ENCODE measurements around the gene WNT7A.
"Not testable (repeated sequence)": the region's sequence is repeated elsewhere in the genome, so short reads cannot be mapped to it uniquely, and the experiment has no call there.

The WNT7A gene
- total RNA-seq = 0.07 to 8.7 (median 1.5) reads per million in 9 experiments

- Mint-ChIP-seq H3K27ac (no peak within 1 kb of the TSS), H3K4me1 (ENCODE audit: low read depth in 2 of 2) (peaks cover 4 to 10% of the 10 kb centered on the region in 2 donors), H3K4me3 (peak within 1 kb of the TSS; percentile 73 to 79), H3K36me3 (ENCODE audit: insufficient read depth) (no peaks in the 10 kb centered on the region), H3K27me3 (peaks cover 64 to 85% of the 10 kb centered on the region in 2 donors), H3K9me3 (no peaks in the 10 kb centered on the region)
- ATAC-seq (replicated peaks) (peak; percentile 72), DNase-seq (peak in 2 of 3 experiments; percentile 35 to 47)
Measured at GRCh38 chr3:13879946-13880810, at the start of gene WNT7A. Gene WNT7A, minus strand, starts transcription at chr3:13880071. Its CDS starts 255 bp downstream, at chr3:13879816.

GRCh38 chr3:13928741-13929140, 48.9 kb upstream of the WNT7A start:
- H3K4me3 Mint-ChIP-seq; H3K4me1 Mint-ChIP-seq (ENCODE audit: low read depth in 2 of 2); H3K27ac Mint-ChIP-seq; H3K36me3 Mint-ChIP-seq (ENCODE audit: insufficient read depth); ATAC-seq (replicated peaks); DNase-seq: not testable (repeated sequence)
- H3K27me3 Mint-ChIP-seq = peaks cover 27 to 43% of the 10 kb centered on the region in 2 donors
- H3K9me3 Mint-ChIP-seq = peaks cover 14 to 24% of the 10 kb centered on the region in 2 donors

GRCh38 chr3:13927295-13927694, 47.4 kb upstream of the WNT7A start:
- DNase-seq (no peak), ATAC-seq (replicated peaks) (no peak)
- Mint-ChIP-seq H3K4me3 (no peak overlapping the region), H3K9me3 (peaks cover 10 to 27% of the 10 kb centered on the region in 2 donors), H3K36me3 (ENCODE audit: insufficient read depth) (peaks cover 3% of the 10 kb centered on the region), H3K4me1 (ENCODE audit: low read depth in 2 of 2) (no peaks in the 10 kb centered on the region), H3K27ac (no peak overlapping the region), H3K27me3 (peaks cover 28 to 35% of the 10 kb centered on the region in 2 donors)

GRCh38 chr3:13916375-13916774, 36.5 kb upstream of the WNT7A start:
- Mint-ChIP-seq H3K36me3 (ENCODE audit: insufficient read depth) (no peaks in the 10 kb centered on the region), H3K27me3 (peaks cover 12 to 21% of the 10 kb centered on the region in 2 donors), H3K4me3 (no peak overlapping the region), H3K9me3 (peaks cover 19 to 32% of the 10 kb centered on the region in 2 donors), H3K4me1 (ENCODE audit: low read depth in 2 of 2) (no peaks in the 10 kb centered on the region), H3K27ac (no peak overlapping the region)
- ATAC-seq (replicated peaks) = no peak
- no peak for DNase-seq

- H3K36me3 Mint-ChIP-seq (ENCODE audit: insufficient read depth) = no peaks in the 10 kb centered on the region
- no peaks in the 10 kb centered on the region for H3K4me1 Mint-ChIP-seq (ENCODE audit: low read depth in 2 of 2)
- no peak for ATAC-seq (replicated peaks)
- H3K27me3 Mint-ChIP-seq = peaks cover 7 to 21% of the 10 kb centered on the region in 2 donors
- no peak overlapping the region for H3K4me3 Mint-ChIP-seq
- no peak overlapping the region for H3K27ac Mint-ChIP-seq
- no peak for DNase-seq
- H3K9me3 Mint-ChIP-seq = peaks cover 10 to 29% of the 10 kb centered on the region in 2 donors
Measured at GRCh38 chr3:13902648-13903238, 22.9 kb upstream of the WNT7A start.

GRCh38 chr3:13901935-13902584, 22.2 kb upstream of the WNT7A start:
- ATAC-seq (replicated peaks) = no peak
- Mint-ChIP-seq H3K9me3 (peaks cover 10 to 29% of the 10 kb centered on the region in 2 donors), H3K27ac (no peak overlapping the region), H3K4me3 (no peak overlapping the region), H3K27me3 (peaks cover 7 to 21% of the 10 kb centered on the region in 2 donors), H3K4me1 (ENCODE audit: low read depth in 2 of 2) (no peaks in the 10 kb centered on the region), H3K36me3 (ENCODE audit: insufficient read depth) (no peaks in the 10 kb centered on the region)
- no peak for DNase-seq

- Mint-ChIP-seq H3K9me3 (peaks cover 0 to 9% of the 10 kb centered on the region in 2 donors), H3K4me1 (ENCODE audit: low read depth in 2 of 2) (peaks cover 10 to 13% of the 10 kb centered on the region in 2 donors), H3K27ac (no peak overlapping the region), H3K4me3 (no peak overlapping the region), H3K36me3 (ENCODE audit: insufficient read depth) (peaks cover 3% of the 10 kb centered on the region), H3K27me3 (peaks cover 0 to 5% of the 10 kb centered on the region in 2 donors)
- ATAC-seq (replicated peaks) (no peak), DNase-seq (no peak)
Measured at GRCh38 chr3:13898346-13898745, 18.5 kb upstream of the WNT7A start.

GRCh38 chr3:13896473-13897154, 16.7 kb upstream of the WNT7A start:
- peaks cover 0 to 5% of the 10 kb centered on the region in 2 donors for H3K27me3 Mint-ChIP-seq
- DNase-seq = peak; percentile 51 to 59 (median 57)
- ATAC-seq (replicated peaks) = peak; percentile 42
- peaks cover 0 to 9% of the 10 kb centered on the region in 2 donors for H3K9me3 Mint-ChIP-seq
- peak overlapping the region; percentile 91 for H3K4me3 Mint-ChIP-seq
- peak overlapping the region; percentile 94 to 97 for H3K27ac Mint-ChIP-seq
- H3K36me3 Mint-ChIP-seq (ENCODE audit: insufficient read depth) = peaks cover 3% of the 10 kb centered on the region
- H3K4me1 Mint-ChIP-seq (ENCODE audit: low read depth in 2 of 2) = peaks cover 10 to 13% of the 10 kb centered on the region in 2 donors

GRCh38 chr3:13895155-13896105, 15.6 kb upstream of the WNT7A start:
- Mint-ChIP-seq H3K4me3 (peak overlapping the region; percentile 91), H3K36me3 (ENCODE audit: insufficient read depth) (peaks cover 10% of the 10 kb centered on the region), H3K4me1 (ENCODE audit: low read depth in 2 of 2) (peaks cover 16 to 20% of the 10 kb centered on the region in 2 donors), H3K27me3 (peaks cover 0 to 5% of the 10 kb centered on the region in 2 donors), H3K27ac (peak overlapping the region; percentile 94 to 97), H3K9me3 (no peaks in the 10 kb centered on the region)
- peak; percentile 95 to 96 (median 96) for DNase-seq
- peak; percentile 95 for ATAC-seq (replicated peaks)

- no peak for DNase-seq
- Mint-ChIP-seq H3K9me3 (no peaks in the 10 kb centered on the region), H3K27me3 (peaks cover 0 to 5% of the 10 kb centered on the region in 2 donors), H3K4me1 (ENCODE audit: low read depth in 2 of 2) (peaks cover 17 to 25% of the 10 kb centered on the region in 2 donors), H3K27ac (peak overlapping the region in 1 of 2 donors; percentile 97), H3K36me3 (ENCODE audit: insufficient read depth) (peaks cover 10% of the 10 kb centered on the region), H3K4me3 (peak overlapping the region; percentile 91)
- no peak for ATAC-seq (replicated peaks)
Measured at GRCh38 chr3:13894807-13895154, 14.9 kb upstream of the WNT7A start.

GRCh38 chr3:13894096-13894806, 14.4 kb upstream of the WNT7A start:
- Mint-ChIP-seq H3K27me3 (peaks cover 0 to 4% of the 10 kb centered on the region in 2 donors), H3K9me3 (no peaks in the 10 kb centered on the region), H3K36me3 (ENCODE audit: insufficient read depth) (peaks cover 10% of the 10 kb centered on the region), H3K4me1 (ENCODE audit: low read depth in 2 of 2) (peaks cover 17 to 25% of the 10 kb centered on the region in 2 donors), H3K4me3 (peak overlapping the region; percentile 91), H3K27ac (no peak overlapping the region)
- DNase-seq = no peak
- ATAC-seq (replicated peaks) = no peak

- Mint-ChIP-seq H3K9me3 (no peaks in the 10 kb centered on the region), H3K36me3 (ENCODE audit: insufficient read depth) (peaks cover 10% of the 10 kb centered on the region), H3K27me3 (no peaks in the 10 kb centered on the region), H3K4me3 (no peak overlapping the region), H3K4me1 (ENCODE audit: low read depth in 2 of 2) (peaks cover 17 to 25% of the 10 kb centered on the region in 2 donors), H3K27ac (no peak overlapping the region)
- DNase-seq (no peak), ATAC-seq (replicated peaks) (no peak)
Measured at GRCh38 chr3:13892304-13892703, 12.4 kb upstream of the WNT7A start.

All from effector memory CD8-positive, alpha-beta T cell (primary cell).